Peyer's patch (tissue), 4 donors: ENCODE measurements around the gene ASCL5.

Source experiments
- POLR2A ChIP-seq, 2 donors: fragments of 450-650 bp; IDR thresholded peaks; one replicate each; pipeline ENCODE4 v1.5.1; 2017; ENCODE audit warnings: antibody characterized with exemption in 2 of 2, mild to moderate bottlenecking in 2 of 2, moderate library complexity in 2 of 2
- TF ChIP-seq, protein P1 (sequence below), 6 experiments: fragments of 450-650 bp in 4 of 6; fragments of 200-600 bp in 2 of 6; sonication (generic) in 1 of 6; IDR thresholded peaks; one replicate each; pipeline ENCODE4 v1.5.1; 2017 to 2019; ENCODE audit warnings: antibody characterized with exemption in 6 of 6, mild to moderate bottlenecking in 3 of 6, moderate library complexity in 1 of 6

DNA sequence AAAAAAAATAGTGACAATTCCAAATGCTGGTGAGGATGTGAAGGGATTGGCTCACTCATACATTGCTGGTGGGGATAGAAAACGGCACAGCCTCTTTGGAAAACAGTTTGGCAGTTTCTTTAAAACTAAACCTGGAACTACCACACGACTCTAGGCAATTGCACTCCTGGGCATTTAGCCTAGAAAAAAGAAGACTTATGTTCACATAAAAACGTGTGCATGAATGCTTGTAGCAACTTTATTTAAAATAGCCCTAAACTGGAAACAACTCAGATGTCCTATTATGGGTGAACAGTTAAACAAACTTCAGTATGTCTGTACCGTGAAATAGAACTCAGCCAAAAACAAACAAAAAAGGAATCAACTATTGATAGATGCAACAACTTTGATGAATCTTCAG lies 36.7 kb upstream of the ASCL5 start:
- TF ChIP-seq, protein P1, sequence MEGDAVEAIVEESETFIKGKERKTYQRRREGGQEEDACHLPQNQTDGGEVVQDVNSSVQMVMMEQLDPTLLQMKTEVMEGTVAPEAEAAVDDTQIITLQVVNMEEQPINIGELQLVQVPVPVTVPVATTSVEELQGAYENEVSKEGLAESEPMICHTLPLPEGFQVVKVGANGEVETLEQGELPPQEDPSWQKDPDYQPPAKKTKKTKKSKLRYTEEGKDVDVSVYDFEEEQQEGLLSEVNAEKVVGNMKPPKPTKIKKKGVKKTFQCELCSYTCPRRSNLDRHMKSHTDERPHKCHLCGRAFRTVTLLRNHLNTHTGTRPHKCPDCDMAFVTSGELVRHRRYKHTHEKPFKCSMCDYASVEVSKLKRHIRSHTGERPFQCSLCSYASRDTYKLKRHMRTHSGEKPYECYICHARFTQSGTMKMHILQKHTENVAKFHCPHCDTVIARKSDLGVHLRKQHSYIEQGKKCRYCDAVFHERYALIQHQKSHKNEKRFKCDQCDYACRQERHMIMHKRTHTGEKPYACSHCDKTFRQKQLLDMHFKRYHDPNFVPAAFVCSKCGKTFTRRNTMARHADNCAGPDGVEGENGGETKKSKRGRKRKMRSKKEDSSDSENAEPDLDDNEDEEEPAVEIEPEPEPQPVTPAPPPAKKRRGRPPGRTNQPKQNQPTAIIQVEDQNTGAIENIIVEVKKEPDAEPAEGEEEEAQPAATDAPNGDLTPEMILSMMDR (IDR thresholded peaks at IDR 0.05): no peak
- TF ChIP-seq POLR2A (IDR thresholded peaks at IDR 0.05): no peak
